GM19025 (cell line): ENCODE measurements around the gene STXBP6.

Source experiments
- ATAC-seq: cut with Tn5 transposase; IDR thresholded peaks from one replicate; pipeline ENCODE4 v1.9.1; 2021; ENCODE audit warnings: mild to moderate bottlenecking, low read depth, moderate library complexity; ENCODE audit not compliant: unreplicated experiment

Gene STXBP6

GRCh38 chr14:24870949-24871701 lies 178.8 kb downstream of the STXBP6 start:
- no peak for ATAC-seq

DNA sequence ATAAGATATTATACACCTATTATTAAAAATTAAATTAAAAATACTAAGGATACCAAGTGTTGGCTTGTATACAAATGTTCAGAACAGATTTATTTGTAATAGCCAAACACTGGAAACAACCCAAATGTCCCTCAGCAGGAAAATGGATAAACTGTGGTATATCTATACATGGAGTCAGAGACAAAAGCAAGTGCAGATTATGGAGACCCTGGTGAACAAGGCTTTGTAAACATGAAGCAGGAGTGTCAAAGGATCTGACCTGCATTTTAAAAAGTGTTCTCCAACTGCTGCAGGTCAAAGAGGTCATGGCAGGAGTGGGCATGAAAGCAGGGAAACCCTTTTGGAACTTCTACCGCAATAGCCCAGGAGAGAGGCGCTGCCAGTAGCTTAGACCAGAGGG lies 181.6 kb downstream of the STXBP6 start:
- no peak for ATAC-seq

- ATAC-seq = no peak
These were observed 183.8 kb downstream of the STXBP6 start for GRCh38 chr14:24866067-24866639.

DNA sequence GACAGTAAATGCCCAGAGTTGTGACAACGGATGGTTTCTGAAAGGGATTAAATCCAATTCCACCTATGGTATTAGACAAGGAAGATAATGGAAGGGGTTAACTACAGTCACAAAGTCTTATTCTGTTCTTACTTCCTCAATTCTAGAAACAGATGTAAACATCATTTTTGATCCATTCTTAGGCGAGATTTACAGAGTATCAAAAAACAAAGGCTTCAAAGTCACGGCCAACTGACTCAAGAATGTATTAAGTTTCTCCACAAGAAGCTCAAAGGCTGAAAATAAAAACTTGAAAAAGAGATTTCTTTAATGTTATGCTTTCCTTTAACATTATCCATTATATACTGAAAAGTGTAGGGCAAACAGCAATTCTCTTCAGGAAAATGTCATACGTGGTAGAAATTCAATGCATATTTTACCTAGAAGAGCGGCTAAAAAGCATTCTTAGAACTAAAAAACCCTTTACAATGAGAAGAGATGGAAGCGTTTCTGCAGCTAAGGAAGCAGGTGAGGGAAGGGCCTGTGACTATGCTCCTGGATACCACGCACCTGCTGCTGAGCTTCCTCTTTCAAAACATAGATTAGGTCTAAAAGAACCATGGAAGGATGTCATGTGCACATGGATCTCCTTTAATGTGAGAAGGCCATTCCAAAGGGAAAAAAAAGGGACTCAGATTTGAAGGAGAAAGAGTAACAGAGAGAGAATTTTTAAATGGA lies 185.8 kb downstream of the STXBP6 start:
- no peak for ATAC-seq

DNA sequence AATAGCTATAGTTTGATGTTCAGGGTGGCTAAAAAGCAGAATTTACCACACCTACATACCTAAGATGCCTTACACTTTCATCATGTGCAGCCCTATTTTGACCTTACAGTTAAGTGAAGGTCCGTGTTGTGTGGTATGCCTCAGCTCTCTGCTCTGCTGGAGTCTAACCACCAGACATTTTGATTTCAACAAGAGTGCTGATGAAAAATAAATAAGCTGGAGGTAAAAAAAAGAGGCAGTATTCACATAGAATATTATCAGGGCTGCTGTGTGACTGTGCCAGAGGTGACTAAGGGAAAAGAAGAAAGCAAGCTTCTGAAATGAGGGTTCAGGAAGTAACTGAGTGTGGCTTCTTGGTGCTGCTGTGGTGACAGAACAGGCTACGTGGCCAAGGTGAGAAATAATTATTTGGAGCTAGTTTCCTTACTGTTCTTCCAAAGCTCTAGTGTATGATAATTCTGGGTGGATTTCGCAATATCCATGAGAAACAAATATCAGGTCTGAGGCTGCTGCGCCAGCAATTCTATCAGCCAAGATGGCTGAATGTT lies 188.8 kb downstream of the STXBP6 start:
- no peak for ATAC-seq

DNA sequence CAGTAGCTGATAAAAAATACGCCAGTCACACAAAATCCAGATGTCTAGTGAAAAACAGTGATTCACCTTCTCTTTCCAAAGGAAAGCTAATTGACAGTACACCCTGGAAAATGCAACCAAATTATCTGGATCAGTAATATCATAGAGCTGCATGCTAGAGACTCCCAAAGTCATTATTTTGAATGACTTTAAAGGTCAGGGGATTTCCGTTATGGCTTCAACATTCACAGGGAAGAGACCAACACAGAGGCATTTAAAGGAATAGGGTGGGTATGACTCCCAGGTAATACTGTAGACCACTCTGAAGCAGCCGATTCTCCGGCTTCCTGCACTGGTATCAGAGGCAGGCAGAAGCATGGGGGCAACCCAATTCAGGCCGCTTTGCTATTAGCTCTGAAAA lies 190.4 kb downstream of the STXBP6 start:
- ATAC-seq = no peak

- ATAC-seq = no peak
These were observed 191.3 kb downstream of the STXBP6 start for GRCh38 chr14:24858684-24859083.

- no peak for ATAC-seq
These were observed 191.9 kb downstream of the STXBP6 start for GRCh38 chr14:24858052-24858451.

GRCh38 chr14:24857277-24857676 lies 192.7 kb downstream of the STXBP6 start:
- ATAC-seq = no peak

DNA sequence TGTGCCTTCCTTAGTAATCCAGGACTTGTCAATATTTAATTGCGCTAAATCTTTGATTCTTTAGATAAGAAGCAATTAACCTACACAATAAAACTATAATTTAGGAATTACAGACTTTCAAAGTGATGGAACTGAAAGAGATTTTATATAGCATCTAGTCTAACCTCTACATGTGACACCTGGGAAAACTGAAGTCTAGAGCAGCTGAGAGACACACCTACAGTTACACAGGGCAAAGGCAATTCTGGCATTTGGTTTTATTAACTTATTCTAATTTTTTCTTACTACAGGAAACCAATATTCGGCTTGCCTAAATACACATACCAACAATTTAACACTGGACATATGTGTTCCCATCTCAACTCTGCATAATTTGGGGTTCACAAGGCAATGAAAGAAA lies 196.5 kb downstream of the STXBP6 start:
- no peak for ATAC-seq

DNA sequence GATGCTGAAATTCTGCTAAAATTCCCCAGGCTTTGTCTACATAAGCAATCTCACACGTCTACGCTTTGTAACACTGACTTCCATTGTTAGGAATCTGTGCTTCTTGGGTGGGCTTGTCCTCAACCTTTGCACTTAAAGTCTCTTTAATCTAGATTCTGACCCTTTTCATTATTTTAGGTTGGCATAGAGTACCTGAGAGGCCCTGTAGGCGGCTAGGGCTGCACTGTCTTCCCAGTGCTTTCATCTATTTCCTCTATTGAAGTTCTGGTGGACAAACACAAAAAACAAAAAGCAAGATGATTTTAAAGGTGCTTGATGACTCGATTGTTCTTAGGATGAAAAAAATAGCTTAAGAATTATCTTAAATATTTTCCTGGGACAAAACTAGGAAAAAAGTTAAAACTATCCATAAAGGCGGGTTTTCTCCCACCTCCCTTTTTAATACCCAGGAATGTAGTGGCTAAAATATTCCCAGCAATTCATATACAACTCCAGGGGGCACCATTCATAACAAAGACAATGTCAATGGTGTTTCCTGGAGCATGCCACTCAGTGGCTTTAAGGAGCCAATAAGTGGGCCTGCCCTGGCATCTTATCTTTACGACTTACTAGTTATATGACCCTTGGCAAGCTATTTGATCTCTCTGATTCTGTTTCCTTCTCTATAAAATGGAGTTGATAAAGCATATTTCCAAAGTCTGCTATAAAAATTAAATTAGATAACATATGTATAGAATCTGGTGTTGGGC lies 197.5 kb downstream of the STXBP6 start:
- ATAC-seq = no peak

DNA sequence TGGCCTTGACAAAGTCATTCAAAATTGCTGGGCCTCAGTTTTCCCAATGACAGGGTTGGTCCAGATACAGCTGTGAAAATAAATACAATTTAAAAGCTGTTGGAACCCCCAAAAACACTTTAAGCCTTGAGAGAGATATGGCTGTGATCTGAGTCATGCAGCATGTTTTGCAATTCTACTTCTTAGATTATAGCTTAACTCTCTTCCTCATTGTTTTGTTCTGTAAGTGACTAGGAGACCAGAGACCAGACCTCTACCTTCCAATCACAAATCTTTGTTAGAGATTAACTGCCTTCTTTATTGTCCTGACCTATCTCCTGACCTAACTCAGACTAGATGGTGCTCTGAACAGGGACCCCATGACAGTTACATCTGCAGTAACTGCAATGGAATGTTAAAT lies 198.1 kb downstream of the STXBP6 start:
- no peak for ATAC-seq

GRCh38 chr14:24851406-24851805 lies 198.5 kb downstream of the STXBP6 start:
- no peak for ATAC-seq

DNA sequence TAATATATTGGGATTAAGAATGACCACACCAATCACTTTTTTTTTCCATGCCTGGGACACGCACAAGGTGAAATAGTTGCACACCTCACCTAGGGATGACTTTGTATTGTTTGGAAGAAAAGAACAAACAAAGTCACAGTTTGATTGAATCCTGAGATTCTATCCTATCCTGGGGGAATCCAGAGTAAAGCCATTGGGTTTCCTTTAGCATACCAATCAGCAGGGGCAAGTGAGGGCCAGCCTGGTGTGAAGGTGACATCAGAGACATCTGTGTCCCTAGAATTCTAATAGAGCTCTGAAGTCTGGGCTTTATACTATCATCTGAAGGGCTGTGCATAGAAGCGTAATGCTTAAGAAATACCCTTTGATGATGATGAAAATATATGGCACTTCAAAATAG lies 199.9 kb downstream of the STXBP6 start:
- no peak for ATAC-seq

GRCh38 chr14:24849471-24849870 lies 200.5 kb downstream of the STXBP6 start:
- ATAC-seq = no peak

DNA sequence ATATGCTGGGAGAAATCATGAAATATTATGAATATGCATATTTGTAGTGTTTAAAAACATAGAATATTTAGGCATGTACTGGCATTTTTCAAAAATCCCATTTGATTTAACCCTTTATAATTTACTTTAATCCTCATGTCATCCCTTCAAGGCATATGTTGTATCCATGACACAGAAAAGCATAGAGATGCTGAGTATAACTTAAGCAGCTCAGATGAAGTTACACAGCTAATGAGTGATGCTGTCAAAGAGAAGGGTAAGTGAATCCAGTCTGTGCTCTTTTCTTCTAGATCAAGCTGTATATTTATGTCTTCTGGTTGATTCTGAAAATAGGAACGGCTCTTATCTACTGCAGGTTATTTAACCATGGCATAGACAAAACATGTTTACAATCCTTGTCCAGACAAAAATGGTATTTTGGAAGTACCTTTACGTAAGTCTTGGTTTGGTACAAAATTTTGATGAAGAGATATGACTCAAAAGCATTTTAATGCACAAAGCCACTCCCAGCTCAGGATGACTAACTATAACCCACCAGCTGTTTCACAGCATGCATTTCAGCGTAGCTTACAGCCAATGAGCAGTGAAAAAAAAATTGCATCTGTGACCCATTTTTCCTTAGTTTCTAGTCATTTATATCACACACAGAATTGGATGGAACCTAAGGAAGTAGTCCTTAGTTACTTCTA lies 201.7 kb downstream of the STXBP6 start:
- ATAC-seq = no peak

DNA sequence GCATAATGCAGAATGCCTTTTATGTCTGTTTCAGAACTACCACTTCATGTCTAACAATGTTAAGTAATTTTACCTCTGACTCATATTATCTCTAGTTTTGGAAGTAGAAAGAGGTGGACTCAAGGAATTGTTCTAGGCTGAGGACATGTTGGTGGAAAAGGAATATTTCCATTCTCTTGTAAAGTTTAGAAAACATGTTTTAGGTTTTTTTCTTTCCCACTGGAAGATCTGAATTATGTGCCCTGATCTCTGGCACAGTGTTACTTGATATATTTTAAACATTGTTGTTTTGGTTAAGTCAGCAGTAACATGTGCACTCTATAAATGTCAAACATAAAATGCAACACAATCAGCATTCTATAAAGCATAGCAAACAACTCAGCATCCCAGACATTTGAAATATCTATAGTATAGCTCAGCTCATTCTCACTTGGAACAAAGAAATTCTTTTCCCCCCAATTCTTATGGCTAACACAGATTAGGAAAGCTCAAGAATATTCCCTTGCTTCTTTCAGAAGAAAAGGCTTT lies 202.3 kb downstream of the STXBP6 start:
- no peak for ATAC-seq

GRCh38 chr14:24846261-24846660 lies 203.7 kb downstream of the STXBP6 start:
- ATAC-seq = no peak

GRCh38 chr14:24845851-24846250 lies 204.1 kb downstream of the STXBP6 start:
- ATAC-seq = no peak

GRCh38 chr14:24844011-24844410 lies 205.9 kb downstream of the STXBP6 start:
- no peak for ATAC-seq
